IMR-90 (cell line): Measurements from ENCODE around the gene SLC35E4. TPM values are rescaled to one million over a fixed set of nuclear protein-coding genes. Genes with fewer than 3 reads are reported as not detected.
"Not testable (repeated sequence)": the region's sequence is repeated elsewhere in the genome, so short reads cannot be mapped to it uniquely, and the experiment has no call there.

Experiments used
- ATAC-seq: fragments of 200-7000 bp; cut with Tn5 transposase; 2 replicates; pipeline ENCODE4 v1.9.1; 2020; ENCODE audit warnings: low read depth, mild to moderate bottlenecking, moderate library complexity
- BruUV-seq: library from RNA; stranded (reverse); fragments of 400-500 nt; replicated peaks from 2 replicates; lab custom pipeline; 2021; lab: Mats Ljungman, UMichigan
- CTCF ChIA-PET: fragments of 300-600 bp; formaldehyde crosslinking; extraction: SDS; loops from one replicate; lab custom pipeline; 2021; ENCODE audit warnings: antibody characterized with exemption; lab: Yijun Ruan, JAX
- POLR2A ChIA-PET: fragments of 300-600 bp; sonication (Branson Sonifier 250); formaldehyde crosslinking; loops from one replicate; lab custom pipeline; 2022; ENCODE audit warnings: antibody characterized with exemption; ENCODE audit not compliant: unreplicated experiment; lab: Charles Lee
- DNase-seq: peaks from one replicate; pipeline ENCODE4 v3.0.0; 2013
- H2AFZ ChIP-seq: replicated peaks from 2 replicates; pipeline ENCODE3; 2013; ENCODE audit warnings: low read length, mild to moderate bottlenecking; ENCODE audit not compliant: poor library complexity
- H2AK5ac ChIP-seq: 2 replicates; pipeline ENCODE4 v1.6.1; 2013; ENCODE audit warnings: low read depth, low read length, inconsistent platforms
- H2AK9ac ChIP-seq: replicated peaks from 2 replicates; pipeline ENCODE3; 2013; ENCODE audit warnings: mild to moderate bottlenecking, low read depth, low read length, moderate library complexity; ENCODE audit not compliant: poor library complexity
- H2BK120ac ChIP-seq: 2 replicates; pipeline ENCODE4 v1.6.1; 2013; ENCODE audit warnings: low read depth, low read length, inconsistent platforms
- H2BK15ac ChIP-seq: 3 replicates; pipeline ENCODE4 v1.6.1; 2013; ENCODE audit warnings: low read depth, low read length, inconsistent platforms
- H2BK20ac ChIP-seq: 2 replicates; pipeline ENCODE4 v1.6.1; 2013; ENCODE audit warnings: low read depth, mild to moderate bottlenecking, inconsistent platforms, low read length, moderate library complexity
- H2BK5ac ChIP-seq: 2 replicates; pipeline ENCODE4 v1.6.1; 2013; ENCODE audit warnings: mild to moderate bottlenecking, low read depth, low read length, inconsistent platforms; ENCODE audit not compliant: poor library complexity, severe bottlenecking
- H3K14ac ChIP-seq: replicated peaks from 2 replicates; pipeline ENCODE4 v1.6.1; 2013; ENCODE audit warnings: low read depth, low read length, inconsistent platforms
- H3K18ac ChIP-seq: 2 replicates; pipeline ENCODE4 v1.6.1; 2013; ENCODE audit warnings: low read depth, low read length, control low read depth
- H3K23ac ChIP-seq: 2 replicates; pipeline ENCODE4 v1.6.1; 2013; ENCODE audit warnings: low read depth, low read length, inconsistent platforms
- H3K27ac ChIP-seq: 2 replicates; pipeline ENCODE4 v1.5.1; 2013; ENCODE audit warnings: mild to moderate bottlenecking, control low read depth, low read length; ENCODE audit not compliant: insufficient read depth
- H3K27me3 ChIP-seq: 2 replicates; pipeline ENCODE4 v1.6.1; 2013; ENCODE audit warnings: low read length; ENCODE audit not compliant: control insufficient read depth, insufficient read depth
- H3K36me3 ChIP-seq: 2 replicates; pipeline ENCODE4 v1.6.1; 2013; ENCODE audit warnings: low read length, mixed read lengths; ENCODE audit not compliant: control insufficient read depth, insufficient read depth
- H3K4ac ChIP-seq: 2 replicates; pipeline ENCODE4 v1.6.1; 2013; ENCODE audit warnings: low read depth, low read length, inconsistent platforms
- H3K4me1 ChIP-seq: 2 replicates; pipeline ENCODE4 v1.6.1; 2013; ENCODE audit warnings: low read length, mixed read lengths; ENCODE audit not compliant: control insufficient read depth, insufficient read depth
- H3K4me2 ChIP-seq: 2 replicates; pipeline ENCODE4 v1.6.1; 2013; ENCODE audit warnings: low read depth, mild to moderate bottlenecking, control low read depth, low read length, moderate library complexity
- H3K4me3 ChIP-seq: 2 replicates; pipeline ENCODE4 v1.5.1; 2013; ENCODE audit warnings: low read depth, mild to moderate bottlenecking, control low read depth, low read length, moderate library complexity; ENCODE audit not compliant: insufficient read depth
- H3K56ac ChIP-seq: 2 replicates; pipeline ENCODE4 v1.6.1; 2013; ENCODE audit warnings: low read length, inconsistent platforms; ENCODE audit not compliant: insufficient read depth; ENCODE audit errors: extremely low read depth
- H3K79me1 ChIP-seq, 2 experiments: 2 replicates each; pipeline ENCODE4 v1.6.1; 2013; ENCODE audit warnings: low read length in 2 of 2, inconsistent platforms in 1 of 2, low read depth in 1 of 2
- H3K9ac ChIP-seq: 2 replicates; pipeline ENCODE4 v1.6.1; 2013; ENCODE audit warnings: low read depth, low read length, control low read depth
- H3K9me1 ChIP-seq: 2 replicates; pipeline ENCODE4 v1.6.1; 2013; ENCODE audit warnings: low read length, inconsistent platforms; ENCODE audit not compliant: insufficient read depth
- H3K9me3 ChIP-seq: 2 replicates; pipeline ENCODE4 v1.6.1; 2013; ENCODE audit warnings: low read length; ENCODE audit not compliant: control insufficient read depth, insufficient read depth
- H4K20me1 ChIP-seq: 2 replicates; pipeline ENCODE4 v1.6.1; 2013; ENCODE audit warnings: low read length, inconsistent platforms; ENCODE audit not compliant: insufficient read depth
- H4K5ac ChIP-seq: 2 replicates; pipeline ENCODE4 v1.6.1; 2013; ENCODE audit warnings: mild to moderate bottlenecking, low read depth, low read length, control low read depth
- H4K8ac ChIP-seq, 2 experiments: 2 replicates each; pipeline ENCODE4 v1.6.1; 2013; ENCODE audit warnings: low read depth in 2 of 2, low read length in 2 of 2, control low read depth in 1 of 2, inconsistent platforms in 1 of 2
- H4K91ac ChIP-seq: 2 replicates; pipeline ENCODE4 v1.6.1; 2013; ENCODE audit warnings: low read depth, low read length, inconsistent platforms; ENCODE audit not compliant: insufficient read depth
- WGBS, 2 experiments: methylation state at CpG; one replicate each; pipeline versions ENCODE4 v1.1.5 to v1.1.7; 2013; ENCODE audit warnings: missing lambda C conversion rate in 2 of 2; ENCODE audit not compliant: insufficient read length in 1 of 2; ENCODE audit errors: extremely low coverage in 2 of 2; 5-methylcytosine and 5-hydroxymethylcytosine counted together
- dilution Hi-C: fragments of 300-500 bp; cut with HindIII; formaldehyde crosslinking; loops from one replicate; pipeline ENCODE4 v1.14.3; 2018; ENCODE audit warnings: low sequenced_read_pairs; ENCODE audit not compliant: unreplicated experiment
- in situ Hi-C: fragments of 300-500 bp; cut with MboI; formaldehyde crosslinking; loops from 3 replicates; pipeline ENCODE4 v1.14.3; 2019; ENCODE audit warnings: low sequenced_read_pairs, inconsistent platforms, mixed read lengths
- intact Hi-C: fragments of 100-400 bp; cut with micrococcal nuclease; formaldehyde crosslinking; loops from 2 replicates; pipeline ENCODE4 v1.10.0; 2022
- polyA plus RNA-seq, 3 experiments: library from polyadenylated mRNA; depleted of rRNA; stranded (reverse); fragments of >200 nt; gene quantifications; 2 replicates each; pipeline ENCODE4 v1.2.3, GENCODE V29; 2012; ENCODE audit warnings: low replicate concordance in 1 of 3
- total RNA-seq: library from RNA; depleted of rRNA; stranded (reverse); fragments of >200 nt; gene quantifications from 2 replicates; pipeline ENCODE4 v1.2.3, GENCODE V29; 2012

Gene SLC35E4
- total and polyA plus RNA-seq, 2 of the 4 experiments (the other 2 are of a cell fraction): 5.7 to 6.8 TPM

- intact Hi-C loops, dilution Hi-C loops, DNase-seq, H3K36me3 ChIP-seq, H3K9me1 ChIP-seq, H3K18ac ChIP-seq, H3K56ac ChIP-seq, H4K8ac ChIP-seq, H3K4me2 ChIP-seq, H3K79me1 ChIP-seq, H4K91ac ChIP-seq, H2BK20ac ChIP-seq, BruUV-seq, in situ Hi-C loops, H2AK9ac ChIP-seq, H2AFZ ChIP-seq, H3K4me1 ChIP-seq, H3K9ac ChIP-seq, H4K5ac ChIP-seq, POLR2A ChIA-PET, H2BK120ac ChIP-seq, H2AK5ac ChIP-seq, H4K20me1 ChIP-seq, H2BK15ac ChIP-seq, H3K9me3 ChIP-seq, H3K4ac ChIP-seq, H3K23ac ChIP-seq, H3K27ac ChIP-seq, H3K14ac ChIP-seq, H2BK5ac ChIP-seq, H3K4me3 ChIP-seq, ATAC-seq: not testable (repeated sequence)
- peaks cover 14% of the 10 kb centered on the region for H3K27me3 ChIP-seq
- CTCF ChIA-PET: interaction anchor here (0.7 to 1.0 kb wide), 2 partner anchors 11 to 471 kb away, joined by 3 read pairs; no protein-coding TSS in a partner anchor
- no CpG with 5 or more reads among the region's 12 CpGs for WGBS, 2 experiments
These were observed 44.5 kb downstream of the SLC35E4 start for GRCh38 chr22:30679895-30680690.
